Measurements from ENCODE around the gene ITGAE.
"Not testable (repeated sequence)": the region's sequence is repeated elsewhere in the genome, so short reads cannot be mapped to it uniquely, and the experiment has no call there.

Gene ITGAE
- 8.4 to 12.4 reads per million in 2 donors for total RNA-seq

- no peak for DNase-seq
Measured at GRCh38 chr17:3800362-3801271, at the start of gene ITGAE. Gene ITGAE, minus strand, starts transcription at chr17:3801188. Its CDS starts 44 bp downstream, at chr17:3801144.

GRCh38 chr17:3848229-3848835, 47.3 kb upstream of the ITGAE start:
- no peak for DNase-seq

GRCh38 chr17:3847165-3847670, 46.2 kb upstream of the ITGAE start:
- DNase-seq, result no peak

GRCh38 chr17:3846437-3847164, 45.6 kb upstream of the ITGAE start:
- DNase-seq, result no peak

GRCh38 chr17:3845621-3846436, 44.8 kb upstream of the ITGAE start, which contains the start of gene NCBP3:
Gene NCBP3, minus strand, starts transcription at chr17:3846246. Its CDS starts 23 bp downstream, at chr17:3846223.
- peak; percentile 82 to 96 (median 85) for DNase-seq

GRCh38 chr17:3845291-3845620, 44.3 kb upstream of the ITGAE start:
- DNase-seq, result peak in 2 of 5 experiments; percentile 18 to 68

GRCh38 chr17:3844556-3844955, 43.6 kb upstream of the ITGAE start:
- DNase-seq, result not testable (repeated sequence)

GRCh38 chr17:3843935-3844516, 43.0 kb upstream of the ITGAE start:
- DNase-seq, result peak in 3 of 5 experiments; percentile 18 to 66 (median 23)

GRCh38 chr17:3838206-3838605, 37.2 kb upstream of the ITGAE start:
- no peak for DNase-seq

GRCh38 chr17:3836551-3836950, 35.6 kb upstream of the ITGAE start:
- no peak for DNase-seq

GRCh38 chr17:3835410-3836229, 34.6 kb upstream of the ITGAE start:
- DNase-seq, result no peak

GRCh38 chr17:3834811-3835210, 33.8 kb upstream of the ITGAE start:
- no peak for DNase-seq

- DNase-seq, result no peak
Measured at GRCh38 chr17:3828852-3829232, 27.9 kb upstream of the ITGAE start.

- DNase-seq, result no peak
Measured at GRCh38 chr17:3828151-3828851, 27.3 kb upstream of the ITGAE start.

GRCh38 chr17:3827124-3827773, 26.3 kb upstream of the ITGAE start:
- peak in 4 of 5 experiments; percentile 43 to 67 (median 57) for DNase-seq

GRCh38 chr17:3826191-3826590, 25.2 kb upstream of the ITGAE start:
- no peak for DNase-seq

GRCh38 chr17:3821101-3821500, 20.1 kb upstream of the ITGAE start:
- no peak for DNase-seq

GRCh38 chr17:3818786-3819185, 17.8 kb upstream of the ITGAE start:
- no peak for DNase-seq

GRCh38 chr17:3817851-3818605, 17.0 kb upstream of the ITGAE start:
- DNase-seq, result no peak
